Measurements from ENCODE around the gene KRT16.
"Not testable (repeated sequence)": the region's sequence is repeated elsewhere in the genome, so short reads cannot be mapped to it uniquely, and the experiment has no call there.

The KRT16 gene

GRCh38 chr17:41650794-41651624 is 38.4 kb upstream of the KRT16 start:
- TF ChIP-seq, protein P1, sequence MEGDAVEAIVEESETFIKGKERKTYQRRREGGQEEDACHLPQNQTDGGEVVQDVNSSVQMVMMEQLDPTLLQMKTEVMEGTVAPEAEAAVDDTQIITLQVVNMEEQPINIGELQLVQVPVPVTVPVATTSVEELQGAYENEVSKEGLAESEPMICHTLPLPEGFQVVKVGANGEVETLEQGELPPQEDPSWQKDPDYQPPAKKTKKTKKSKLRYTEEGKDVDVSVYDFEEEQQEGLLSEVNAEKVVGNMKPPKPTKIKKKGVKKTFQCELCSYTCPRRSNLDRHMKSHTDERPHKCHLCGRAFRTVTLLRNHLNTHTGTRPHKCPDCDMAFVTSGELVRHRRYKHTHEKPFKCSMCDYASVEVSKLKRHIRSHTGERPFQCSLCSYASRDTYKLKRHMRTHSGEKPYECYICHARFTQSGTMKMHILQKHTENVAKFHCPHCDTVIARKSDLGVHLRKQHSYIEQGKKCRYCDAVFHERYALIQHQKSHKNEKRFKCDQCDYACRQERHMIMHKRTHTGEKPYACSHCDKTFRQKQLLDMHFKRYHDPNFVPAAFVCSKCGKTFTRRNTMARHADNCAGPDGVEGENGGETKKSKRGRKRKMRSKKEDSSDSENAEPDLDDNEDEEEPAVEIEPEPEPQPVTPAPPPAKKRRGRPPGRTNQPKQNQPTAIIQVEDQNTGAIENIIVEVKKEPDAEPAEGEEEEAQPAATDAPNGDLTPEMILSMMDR (IDR thresholded peaks at IDR 0.05; ENCODE audit: low read depth, low read length): no peak

GRCh38 chr17:41649923-41650519 is 37.5 kb upstream of the KRT16 start:
- DNase-seq (ENCODE audit: extremely low read depth, low read depth): no peak
- TF ChIP-seq, protein P1 (IDR thresholded peaks at IDR 0.05; ENCODE audit: low read depth, low read length): no peak

More at GRCh38 chr17:41650794-41651624, 38.4 kb upstream of the KRT16 start:
- no peak for DNase-seq (ENCODE audit: extremely low read depth, low read depth)

DNA sequence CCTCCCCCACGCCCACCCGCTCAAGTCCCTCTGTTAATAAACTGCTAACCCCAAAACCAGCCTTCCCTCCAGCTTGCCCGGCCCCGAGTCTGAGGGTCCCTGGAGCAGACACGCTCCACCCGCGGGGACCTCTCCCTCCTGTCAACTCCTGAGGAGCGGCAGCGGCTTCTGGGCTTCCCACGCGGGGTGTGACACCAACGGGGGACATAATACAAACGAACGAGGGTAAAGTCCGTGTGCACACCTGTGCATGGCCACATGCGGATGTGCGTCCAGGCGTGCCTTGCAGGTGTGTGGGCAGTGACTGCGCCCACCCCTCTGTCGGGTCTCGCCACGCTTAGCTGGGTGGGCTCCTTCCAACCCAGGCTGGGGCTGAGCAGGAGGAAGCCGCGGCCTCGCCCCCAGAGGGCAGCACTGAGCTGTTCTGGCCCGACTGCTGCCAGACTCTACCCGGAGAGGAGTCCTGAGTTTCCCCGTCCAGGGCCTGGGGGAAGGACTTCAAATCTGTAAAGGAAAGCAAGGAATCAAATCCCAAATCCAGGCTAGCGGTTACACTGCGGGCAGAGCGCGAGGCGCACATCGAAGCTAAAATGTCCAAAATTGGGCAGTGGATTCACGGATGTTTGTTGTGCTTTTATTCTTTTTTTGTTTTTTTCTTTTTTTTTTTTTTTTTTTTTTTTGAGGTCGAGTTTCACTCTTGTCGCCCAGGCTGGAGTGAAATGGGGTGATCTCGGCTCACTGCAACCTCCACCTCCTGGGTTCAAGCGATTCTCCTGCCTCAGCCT is 36.0 kb upstream of the KRT16 start:
- peak; percentile 56 for DNase-seq (ENCODE audit: extremely low read depth, low read depth)
- TF ChIP-seq, protein P1 (IDR thresholded peaks at IDR 0.05; ENCODE audit: low read depth, low read length): peak; percentile 90

- TF ChIP-seq, protein P1 (IDR thresholded peaks at IDR 0.05; ENCODE audit: low read depth, low read length): peak; percentile 95
- no peak for DNase-seq (ENCODE audit: extremely low read depth, low read depth)
Observed at GRCh38 chr17:41647940-41648410, 35.4 kb upstream of the KRT16 start.

DNA sequence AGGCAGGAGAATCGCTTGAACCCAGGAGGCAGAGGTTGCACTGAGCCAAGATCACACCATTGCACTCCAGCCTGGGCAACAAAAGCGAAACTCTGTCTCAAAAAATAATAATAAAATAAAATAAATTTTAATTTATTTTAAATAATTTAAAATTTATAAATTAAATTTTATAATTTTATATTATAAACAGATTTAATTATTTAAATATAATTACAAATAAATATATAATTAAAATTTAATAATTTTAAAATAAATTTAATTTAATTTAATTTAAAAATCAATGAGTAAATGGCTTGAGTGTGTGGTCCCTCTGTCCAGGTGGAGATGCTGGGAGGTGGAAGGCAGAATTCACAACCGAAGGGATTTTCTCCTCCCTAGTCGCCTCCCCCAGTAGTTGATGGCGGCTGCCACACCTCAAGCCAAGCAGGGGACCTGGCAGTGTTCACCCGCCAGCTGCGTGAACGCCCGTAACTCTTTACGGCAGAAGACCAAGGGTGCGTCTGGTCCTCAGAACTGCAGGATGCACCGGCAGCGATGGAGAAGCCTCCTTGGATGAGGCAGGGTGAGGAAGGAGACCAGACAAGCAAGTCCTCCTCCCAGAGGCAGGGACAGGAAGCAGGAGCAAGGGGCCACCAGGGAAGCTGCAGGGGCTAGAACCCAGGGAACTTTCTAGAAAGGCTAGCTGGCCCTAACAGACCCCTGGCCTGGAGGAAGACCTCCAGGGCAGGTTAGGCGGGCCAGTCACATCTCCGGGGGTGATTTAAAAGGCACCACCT is 34.7 kb upstream of the KRT16 start:
- TF ChIP-seq, protein P1 (IDR thresholded peaks at IDR 0.05; ENCODE audit: low read depth, low read length): no peak
- no peak for DNase-seq (ENCODE audit: extremely low read depth, low read depth)

DNA sequence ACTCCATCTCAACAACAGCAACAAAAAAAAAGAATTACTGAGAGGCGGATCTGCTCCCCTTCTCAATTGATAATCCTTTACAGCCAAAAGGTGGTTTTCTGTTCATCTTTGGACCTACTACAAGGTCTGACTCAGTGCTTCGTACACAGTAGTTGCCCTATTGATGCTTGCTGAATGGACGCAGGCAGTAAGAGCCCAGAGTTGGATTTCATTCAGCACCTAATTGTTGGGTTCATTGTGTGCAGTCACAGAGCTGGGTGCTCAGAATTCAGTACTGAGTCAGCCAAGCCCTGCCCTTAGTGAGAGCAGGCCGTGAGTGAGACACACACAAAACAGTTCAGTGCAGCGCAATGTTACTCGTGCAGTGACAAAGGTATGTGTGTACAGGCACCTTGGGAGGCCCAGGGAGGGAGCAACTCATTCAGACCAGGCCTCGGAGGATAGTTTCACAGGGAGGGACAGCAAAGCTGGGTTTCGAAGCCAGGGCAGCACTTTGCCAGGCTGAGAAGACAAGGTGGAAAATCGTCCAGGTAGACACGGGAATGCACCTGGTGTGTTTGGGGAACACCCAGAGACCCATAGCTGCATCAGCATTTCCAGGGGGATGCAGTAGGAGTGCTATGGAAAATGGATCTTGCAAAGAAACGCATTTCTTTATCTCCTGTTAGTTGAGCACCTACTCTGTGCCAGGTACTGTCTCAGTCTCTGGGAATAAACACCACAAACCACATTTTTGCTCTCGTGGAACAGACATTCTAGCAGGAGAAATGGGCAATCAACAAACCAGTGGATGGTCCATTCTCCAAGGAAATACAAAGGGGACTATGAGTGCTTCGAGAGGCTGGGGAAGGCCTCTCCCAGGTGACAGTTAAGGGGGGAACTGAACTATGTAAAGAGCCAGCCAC is 29.9 kb upstream of the KRT16 start:
- DNase-seq (ENCODE audit: extremely low read depth, low read depth): no peak
- TF ChIP-seq, protein P1 (IDR thresholded peaks at IDR 0.05; ENCODE audit: low read depth, low read length): no peak

DNA sequence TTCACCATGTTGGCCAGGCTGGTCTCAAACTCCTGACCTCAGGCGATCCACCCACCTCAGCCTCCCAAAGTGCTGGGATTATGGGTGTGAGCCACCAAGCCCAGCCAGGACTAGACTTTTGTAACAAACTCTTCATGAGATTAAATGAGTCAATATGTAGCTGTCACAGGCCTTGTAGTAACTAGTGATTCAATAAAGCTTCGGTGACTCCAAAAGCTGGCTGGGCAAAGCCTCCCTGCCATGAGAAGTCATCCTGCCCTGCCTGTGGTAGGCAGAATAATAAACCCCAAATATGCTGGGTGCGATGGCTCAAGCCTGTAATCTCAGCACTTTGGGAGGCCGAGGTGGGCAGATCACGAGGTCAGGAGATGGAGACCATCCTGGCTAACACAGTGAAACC is 28.0 kb upstream of the KRT16 start:
- DNase-seq (ENCODE audit: extremely low read depth, low read depth): not testable (repeated sequence)

All from AG09319 (cell line).